ENCODE data around the gene PTPRF. TPM values are rescaled to one million over a fixed set of nuclear protein-coding genes. Genes with fewer than 3 reads are reported as not detected.
"Not testable (repeated sequence)": the region's sequence is repeated elsewhere in the genome, so short reads cannot be mapped to it uniquely, and the experiment has no call there.

The PTPRF gene
- total and polyA plus RNA-seq, 11 donors = 0.91 to 74.1 (median 5.8) TPM

- H3K27me3 ChIP-seq = no peaks in the 10 kb centered on the region
- intact Hi-C loops (cut with DNase I) = no loop called here
- no peaks in the 10 kb centered on the region for H3K9me3 ChIP-seq
- 57 to 75% (median 67%) methylated on average over 5 of the region's 5 CpGs for WGBS, 4 donors
- no peak overlapping the region for H3K4me3 ChIP-seq
- H3K36me3 ChIP-seq = no peaks in the 10 kb centered on the region
- DNase-seq (no peak), ATAC-seq (no peak)
- H3K4me1 ChIP-seq = no peaks in the 10 kb centered on the region
- TF ChIP-seq POLR2A (IDR thresholded peaks at IDR 0.05) = no peak
- H3K27ac ChIP-seq = no peak overlapping the region
These were observed 104.0 kb downstream of the PTPRF start for GRCh38 chr1:43634721-43635120.

GRCh38 chr1:43636006-43636641 lies 105.4 kb downstream of the PTPRF start:
- intact Hi-C loops (cut with DNase I) = no loop called here
- H3K36me3 ChIP-seq = no peaks in the 10 kb centered on the region
- no peaks in the 10 kb centered on the region for H3K27me3 ChIP-seq
- H3K9me3 ChIP-seq = no peaks in the 10 kb centered on the region
- ATAC-seq (no peak), DNase-seq (no peak)
- 87 to 88% (median 88%) methylated on average over 5 of the region's 5 CpGs for WGBS, 4 donors
- no peaks in the 10 kb centered on the region for H3K4me1 ChIP-seq
- no peak overlapping the region for H3K27ac ChIP-seq
- TF ChIP-seq POLR2A (IDR thresholded peaks at IDR 0.05) = no peak
- no peak for TF ChIP-seq CTCF (IDR thresholded peaks at IDR 0.05)
- no peak overlapping the region for H3K4me3 ChIP-seq

GRCh38 chr1:43637267-43637666 lies 106.6 kb downstream of the PTPRF start:
- DNase-seq (no peak), ATAC-seq (no peak)
- WGBS, 4 donors = 92 to 96% (median 94%) methylated on average over 7 of the region's 7 CpGs
- Histone ChIP-seq H3K36me3 (no peaks in the 10 kb centered on the region), H3K27ac (no peak overlapping the region), H3K4me3 (no peak overlapping the region), H3K9me3 (no peaks in the 10 kb centered on the region), H3K27me3 (no peaks in the 10 kb centered on the region), H3K4me1 (no peaks in the 10 kb centered on the region)
- intact Hi-C loops (cut with DNase I) = no loop called here
- no peak for TF ChIP-seq POLR2A (IDR thresholded peaks at IDR 0.05)
- TF ChIP-seq CTCF (IDR thresholded peaks at IDR 0.05) = no peak

GRCh38 chr1:43638381-43638780 lies 107.7 kb downstream of the PTPRF start:
- H3K4me1 ChIP-seq; H3K36me3 ChIP-seq; H3K9me3 ChIP-seq; intact Hi-C loops (cut with DNase I); H3K27me3 ChIP-seq; H3K4me3 ChIP-seq; H3K27ac ChIP-seq; DNase-seq; ATAC-seq: not testable (repeated sequence)
- 83 to 95% (median 89%) methylated on average over 4 of the region's 4 CpGs for WGBS, 4 donors

GRCh38 chr1:43639976-43640794 lies 109.5 kb downstream of the PTPRF start:
- Histone ChIP-seq H3K4me1 (no peaks in the 10 kb centered on the region), H3K36me3 (no peaks in the 10 kb centered on the region), H3K4me3 (no peak overlapping the region), H3K27me3 (peaks cover 0 to 3% (median 0%) of the 10 kb centered on the region in 9 donors), H3K9me3 (no peaks in the 10 kb centered on the region), H3K27ac (no peak overlapping the region)
- WGBS, 4 donors = 73 to 84% (median 75%) methylated on average over 5 of the region's 5 CpGs
- DNase-seq = no peak
- intact Hi-C loops (cut with DNase I) = loop anchor here in 2 of 10 donors (10.0 kb wide), 1 partner anchor 105 kb away; the partner anchor contains the start of gene PTPRF (in 2 of the 2)
- no peak for TF ChIP-seq POLR2A (IDR thresholded peaks at IDR 0.05)
- TF ChIP-seq CTCF (IDR thresholded peaks at IDR 0.05) = no peak
- ATAC-seq = no peak
